SJSA1 (cell line): Measurements from ENCODE around the gene SP2. TPM values are rescaled to one million over a fixed set of nuclear protein-coding genes. Genes with fewer than 3 reads are reported as not detected.
A peak's percentile ranks its signal among the peaks of the same experiment; 100 is the strongest.

Source experiments
- DNase-seq, 2 experiments: peaks; one replicate each; pipeline ENCODE4 v3.0.0-alpha.2; 2015 to 2020; ENCODE audit warnings: low spot score in 2 of 2, low read depth in 1 of 2
- H3K27ac ChIP-seq: fragments of 250-450 bp; sonication (Bioruptor Pico); 2 replicates; pipeline ENCODE4 v1.5.1; 2020; ENCODE audit warnings: mild to moderate bottlenecking, moderate library complexity
- H3K27me3 ChIP-seq: fragments of 250-450 bp; sonication (Bioruptor Pico); replicated peaks from 2 replicates; pipeline ENCODE4 v1.5.1; 2020; ENCODE audit warnings: mild to moderate bottlenecking, moderate library complexity
- H3K36me3 ChIP-seq: fragments of 250-450 bp; sonication (Bioruptor Pico); 2 replicates; pipeline ENCODE4 v1.5.1; 2020; ENCODE audit warnings: mild to moderate bottlenecking
- H3K4me1 ChIP-seq: fragments of 250-450 bp; sonication (Bioruptor Pico); replicated peaks from 2 replicates; pipeline ENCODE4 v1.6.1; 2021; ENCODE audit warnings: mild to moderate bottlenecking
- H3K4me3 ChIP-seq: fragments of 250-450 bp; sonication (Bioruptor Pico); 2 replicates; pipeline ENCODE4 v1.5.1; 2020; ENCODE audit warnings: mild to moderate bottlenecking
- H3K9me3 ChIP-seq: fragments of 250-450 bp; sonication (Bioruptor Pico); replicated peaks from 2 replicates; pipeline ENCODE4 v1.5.1; 2020; ENCODE audit warnings: mild to moderate bottlenecking
- total RNA-seq: library from RNA; depleted of rRNA; stranded (reverse); fragments of >200 nt; shearing (Covaris generic); gene quantifications from 2 replicates; pipeline ENCODE4 v1.2.3, GENCODE V29; 2014

The SP2 gene
- total RNA-seq, 1 experiment from 2014 or later = 2.1 TPM

DNA sequence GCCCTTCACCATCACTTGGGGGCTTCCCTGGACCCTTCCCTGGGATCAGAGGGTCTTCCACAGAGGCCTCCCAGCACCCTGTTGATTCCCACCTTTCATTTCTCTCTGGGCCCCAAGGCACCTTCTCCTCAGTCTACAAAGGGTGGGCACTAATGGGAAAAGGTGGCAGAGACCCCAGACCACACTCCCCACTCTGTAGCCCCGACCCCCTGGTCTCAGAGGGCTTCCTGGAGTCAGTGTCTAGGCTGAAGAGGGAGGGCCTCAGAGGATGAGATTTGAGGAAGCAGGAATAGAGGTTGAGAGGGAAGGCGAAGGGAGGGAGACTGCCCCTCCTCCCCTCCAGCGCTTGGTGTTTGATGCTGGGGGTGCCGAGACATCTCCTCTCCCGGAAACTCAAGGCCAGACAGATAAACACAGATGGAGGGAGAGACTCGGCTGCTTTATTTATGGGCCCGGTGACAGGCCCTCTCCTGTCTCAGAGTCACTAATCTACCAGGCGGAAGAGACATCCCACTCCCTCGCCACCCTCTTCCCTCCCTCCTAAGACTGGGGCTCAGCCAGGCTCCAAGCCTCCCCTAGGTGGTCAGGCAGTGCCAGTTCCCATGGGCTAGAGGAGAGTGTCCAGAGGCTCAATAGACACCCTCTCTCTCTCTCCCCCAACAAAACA, 18.5 kb upstream of the SP2 start:
- H3K27ac ChIP-seq = no peak overlapping the region
- peaks cover 27% of the 10 kb centered on the region for H3K27me3 ChIP-seq
- no peaks in the 10 kb centered on the region for H3K9me3 ChIP-seq
- no peak overlapping the region for H3K4me3 ChIP-seq
- no peak for DNase-seq
- H3K4me1 ChIP-seq = peaks cover 8% of the 10 kb centered on the region; the same call in 1 of the 2 replicates
- no peaks in the 10 kb centered on the region for H3K36me3 ChIP-seq

- Histone ChIP-seq H3K27me3 (peaks cover 18% of the 10 kb centered on the region), H3K4me3 (no peak overlapping the region), H3K27ac (no peak overlapping the region), H3K9me3 (no peaks in the 10 kb centered on the region), H3K36me3 (no peaks in the 10 kb centered on the region), H3K4me1 (peaks cover 10% of the 10 kb centered on the region; the same call in 1 of the 2 replicates)
- no peak for DNase-seq
Observed at GRCh38 chr17:47878203-47879027, 17.6 kb upstream of the SP2 start.

DNA sequence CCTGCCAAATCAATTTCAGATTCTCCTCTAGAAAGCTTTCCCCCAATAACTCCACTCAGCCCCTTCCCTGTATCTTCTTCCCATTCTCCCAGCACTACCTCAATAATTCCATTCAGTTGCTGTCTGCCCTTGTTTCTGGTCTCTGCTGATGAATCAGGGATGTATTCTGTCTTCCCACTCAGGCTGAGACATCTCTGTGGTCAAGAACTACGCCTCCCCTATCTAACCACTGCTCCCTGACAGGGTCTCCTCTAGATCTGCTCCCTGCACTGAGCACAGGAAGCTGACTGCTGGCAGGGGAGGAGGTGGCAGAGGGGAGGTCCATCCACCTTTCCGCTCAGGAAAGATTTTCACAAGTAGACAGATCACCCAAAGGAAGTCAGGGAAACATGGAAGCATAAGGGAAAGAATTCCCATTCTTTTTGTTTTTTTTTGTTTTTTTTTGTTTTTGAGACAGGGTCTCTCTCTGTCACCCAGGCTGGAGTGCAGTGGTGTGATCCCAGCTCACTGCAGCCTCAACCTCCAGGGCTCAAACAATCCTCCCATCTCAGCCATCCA, 16.9 kb upstream of the SP2 start:
- no peak for DNase-seq
- Histone ChIP-seq H3K4me1 (peaks cover 10% of the 10 kb centered on the region; the same call in 1 of the 2 replicates), H3K9me3 (no peaks in the 10 kb centered on the region), H3K27ac (no peak overlapping the region), H3K27me3 (peaks cover 11% of the 10 kb centered on the region; the same call in 1 of the 2 replicates), H3K4me3 (no peak overlapping the region), H3K36me3 (no peaks in the 10 kb centered on the region)

DNA sequence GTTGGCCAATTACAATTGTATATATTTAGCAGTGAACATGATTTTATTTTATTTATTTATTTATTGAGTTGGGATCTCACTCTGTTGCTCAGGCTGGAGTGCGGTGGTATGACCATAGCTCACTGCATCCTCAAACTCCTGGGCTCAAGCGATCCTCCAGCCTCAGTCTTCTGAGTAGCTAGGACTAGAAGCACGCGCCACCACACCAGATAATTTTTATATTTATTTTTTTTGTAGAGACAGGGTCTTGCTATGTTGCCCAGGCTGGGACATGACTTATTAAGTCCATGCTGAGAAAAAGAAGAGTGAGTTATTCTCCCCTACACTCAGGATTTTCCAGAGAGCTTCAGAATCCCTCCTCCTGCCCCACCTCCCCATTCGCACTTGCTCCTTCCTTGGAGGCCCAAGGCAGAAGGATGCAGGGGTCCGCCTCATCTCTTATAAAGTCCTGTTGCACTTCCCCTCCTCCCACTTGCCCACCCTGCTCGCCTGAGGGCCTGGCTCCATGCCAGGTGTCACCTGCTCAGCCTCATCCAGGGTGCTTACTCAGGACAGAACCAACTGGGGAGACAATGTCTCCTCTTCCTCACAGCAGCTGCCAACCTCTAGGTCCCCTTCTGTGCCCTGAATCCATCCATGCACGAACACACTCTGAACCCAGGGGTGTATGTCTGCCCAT, 16.1 kb upstream of the SP2 start:
- Histone ChIP-seq H3K36me3 (no peaks in the 10 kb centered on the region), H3K4me3 (no peak overlapping the region), H3K9me3 (no peaks in the 10 kb centered on the region), H3K4me1 (peaks cover 10% of the 10 kb centered on the region; the same call in 1 of the 2 replicates), H3K27me3 (0 out of 2 replicates have a peak, but pooled peaks cover 6% of the 10 kb centered on the region), H3K27ac (no peak overlapping the region)
- DNase-seq = peak in 1 of 2 experiments; percentile 37

- no peaks in the 10 kb centered on the region for H3K9me3 ChIP-seq
- H3K36me3 ChIP-seq = no peaks in the 10 kb centered on the region
- no peak overlapping the region for H3K27ac ChIP-seq
- H3K27me3 ChIP-seq = 0 out of 2 replicates have a peak, but pooled peaks cover 6% of the 10 kb centered on the region
- DNase-seq = peak in 1 of 2 experiments; percentile 28
- H3K4me3 ChIP-seq = no peak overlapping the region
- peaks cover 10% of the 10 kb centered on the region; the same call in 1 of the 2 replicates for H3K4me1 ChIP-seq
Observed at GRCh38 chr17:47882247-47882646, 13.8 kb upstream of the SP2 start.

DNA sequence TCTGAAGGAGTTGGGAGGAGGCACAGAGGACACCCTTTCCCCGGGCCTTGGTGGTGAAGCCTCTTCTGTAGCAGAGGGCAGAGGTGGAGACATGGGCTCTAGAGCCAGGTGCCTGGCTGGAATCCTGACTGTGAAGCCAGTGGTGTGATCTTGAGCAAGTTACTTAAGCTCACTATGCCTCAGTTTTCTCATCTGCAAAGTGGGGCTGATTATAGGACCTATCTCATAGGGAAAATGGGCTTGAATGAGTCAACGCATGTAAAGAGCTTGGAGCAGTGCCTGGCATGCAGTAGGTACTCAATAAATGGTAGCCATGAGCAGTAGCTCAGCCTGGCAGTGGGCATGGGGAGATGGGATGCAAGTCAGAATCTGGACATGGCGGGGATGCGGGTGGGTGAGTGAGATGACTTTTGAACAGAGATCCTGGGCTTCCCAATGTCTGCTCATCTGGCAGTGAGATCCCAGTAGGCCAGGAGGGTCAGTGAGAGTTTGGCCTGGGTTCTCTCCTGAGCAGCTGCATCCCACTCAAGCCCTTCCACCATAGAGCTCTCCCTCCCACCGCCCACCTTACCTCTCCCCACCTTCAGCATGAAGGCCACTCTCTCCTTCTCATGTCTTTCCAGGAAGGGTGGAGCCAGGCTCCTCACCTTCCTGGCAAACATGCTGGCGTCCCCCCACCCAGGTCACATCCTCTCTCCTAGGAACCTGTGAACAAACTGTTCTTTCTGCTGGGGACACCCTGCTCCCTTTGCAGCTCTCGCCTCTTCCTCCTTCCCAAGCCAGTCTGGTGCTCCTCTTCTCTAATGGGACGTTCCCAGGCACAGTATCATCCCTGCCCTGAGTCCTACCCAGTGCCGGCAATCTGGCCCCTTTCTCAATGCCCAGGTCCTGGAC, 13.1 kb upstream of the SP2 start:
- Histone ChIP-seq H3K27ac (no peak overlapping the region), H3K4me3 (no peak overlapping the region), H3K27me3 (0 out of 2 replicates have a peak, but pooled peaks cover 5% of the 10 kb centered on the region), H3K9me3 (no peaks in the 10 kb centered on the region), H3K36me3 (no peaks in the 10 kb centered on the region), H3K4me1 (peaks cover 10% of the 10 kb centered on the region; the same call in 1 of the 2 replicates)
- no peak for DNase-seq

DNA sequence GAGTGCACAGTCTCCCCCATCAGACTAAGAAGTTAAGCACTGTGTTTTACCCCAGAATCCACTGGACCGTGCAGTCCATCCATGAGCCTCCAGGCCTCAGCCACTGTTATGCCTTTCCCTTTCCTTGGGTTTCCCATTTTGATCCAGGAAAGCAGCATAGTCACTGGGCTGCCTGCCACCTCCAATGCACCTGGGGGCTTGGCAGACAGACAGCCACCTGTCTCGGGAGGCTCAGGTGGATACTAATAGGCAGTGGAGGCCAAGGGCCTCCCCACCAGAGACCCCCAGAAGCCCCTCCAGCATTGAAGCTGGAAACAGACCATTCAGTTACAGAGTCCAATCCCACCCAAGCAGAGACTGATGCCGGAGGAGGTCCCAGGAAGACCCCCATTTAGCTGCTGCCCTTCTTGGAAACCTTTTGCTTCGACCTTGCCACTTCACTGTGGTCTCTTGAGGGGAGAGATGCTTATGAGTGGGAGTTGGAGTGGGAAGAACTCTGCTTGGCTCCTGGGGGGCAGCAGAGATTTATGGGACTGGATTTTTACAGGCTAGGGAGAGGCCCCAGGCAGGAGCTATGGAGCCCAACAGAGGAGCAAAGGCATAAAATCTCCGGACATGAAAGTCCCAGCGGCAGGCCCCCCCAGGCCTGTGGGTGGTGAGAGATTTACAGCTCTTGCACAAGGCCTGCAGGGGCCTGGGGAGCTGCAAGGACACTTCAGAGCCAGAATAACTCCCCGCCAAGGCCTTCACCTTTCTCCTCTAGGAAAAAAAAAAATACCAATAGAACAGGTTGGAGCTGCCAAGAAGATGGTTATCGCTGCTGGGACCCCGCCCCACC, 12.2 kb upstream of the SP2 start:
- no peaks in the 10 kb centered on the region for H3K9me3 ChIP-seq
- no peak for DNase-seq
- no peaks in the 10 kb centered on the region for H3K27me3 ChIP-seq

DNA sequence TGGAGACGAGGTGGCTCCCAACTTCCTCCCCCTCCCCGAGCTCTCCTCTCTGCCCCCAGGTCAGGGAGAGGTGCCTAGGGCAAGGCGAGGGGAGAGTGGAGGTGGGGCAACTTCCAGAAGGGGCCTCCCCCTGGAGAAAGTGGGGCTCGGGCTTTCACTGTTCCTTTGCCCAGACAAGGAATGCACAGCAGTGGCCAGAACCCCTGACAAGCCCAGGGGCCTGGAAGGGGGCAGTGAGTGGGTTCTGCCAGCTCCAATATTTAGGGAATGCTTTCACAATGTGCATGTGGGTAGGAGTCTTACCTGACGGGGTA, 11.7 kb upstream of the SP2 start:
- no peak for DNase-seq
- H3K27me3 ChIP-seq = no peaks in the 10 kb centered on the region
- H3K36me3 ChIP-seq = no peaks in the 10 kb centered on the region
- peaks cover 10% of the 10 kb centered on the region; the same call in 1 of the 2 replicates for H3K4me1 ChIP-seq
- H3K4me3 ChIP-seq = no peak overlapping the region
- H3K27ac ChIP-seq = no peak overlapping the region
- no peaks in the 10 kb centered on the region for H3K9me3 ChIP-seq

More for the DNA sequence above, 12.2 kb upstream of the SP2 start:
- Histone ChIP-seq H3K27ac (no peak overlapping the region), H3K4me3 (no peak overlapping the region), H3K36me3 (no peaks in the 10 kb centered on the region), H3K4me1 (peaks cover 10% of the 10 kb centered on the region; the same call in 1 of the 2 replicates)

- no peak for DNase-seq
- Histone ChIP-seq H3K9me3 (no peaks in the 10 kb centered on the region), H3K4me3 (no peak overlapping the region), H3K36me3 (no peaks in the 10 kb centered on the region), H3K27ac (no peak overlapping the region), H3K4me1 (peaks cover 10% of the 10 kb centered on the region; the same call in 1 of the 2 replicates), H3K27me3 (no peaks in the 10 kb centered on the region)
Observed at GRCh38 chr17:47884905-47885730, 10.9 kb upstream of the SP2 start.

- H3K9me3 ChIP-seq = no peaks in the 10 kb centered on the region
- H3K27me3 ChIP-seq = no peaks in the 10 kb centered on the region
- DNase-seq = peak in 1 of 2 experiments; percentile 51
- no peaks in the 10 kb centered on the region for H3K36me3 ChIP-seq
- no peak overlapping the region for H3K4me3 ChIP-seq
- no peak overlapping the region for H3K27ac ChIP-seq
- no peaks in the 10 kb centered on the region for H3K4me1 ChIP-seq
Observed at GRCh38 chr17:47888293-47888692, 7.7 kb upstream of the SP2 start.

- Histone ChIP-seq H3K27me3 (no peaks in the 10 kb centered on the region), H3K4me3 (no peak overlapping the region)
- DNase-seq = peak; percentile 74 to 91
Observed at GRCh38 chr17:47889734-47890529, 6.1 kb upstream of the SP2 start.

More at GRCh38 chr17:47889734-47890529, 6.1 kb upstream of the SP2 start:
- H3K36me3 ChIP-seq = no peaks in the 10 kb centered on the region
- H3K4me1 ChIP-seq = peaks cover 4% of the 10 kb centered on the region
- no peaks in the 10 kb centered on the region for H3K9me3 ChIP-seq
- H3K27ac ChIP-seq = no peak overlapping the region
